Measurements from ENCODE around the gene SMAD3.

SMAD3 gene

GRCh38 chr15:67183443-67184169, 118.2 kb downstream of the SMAD3 start:
- Histone ChIP-seq H3K36me3 (ENCODE audit: insufficient read depth, low read length) (peaks cover 48% of the 10 kb centered on the region), H3K9me3 (ENCODE audit: insufficient read depth, low read depth, low read length) (no peaks in the 10 kb centered on the region), H3K27me3 (ENCODE audit: insufficient read depth, low read length) (no peaks in the 10 kb centered on the region), H3K4me1 (ENCODE audit: insufficient read depth, low read length) (no peaks in the 10 kb centered on the region), H3K4me3 (ENCODE audit: low read length) (no peak overlapping the region), H3K27ac (ENCODE audit: low read depth, low read length) (no peak overlapping the region), H3K9ac (ENCODE audit: low read depth, low read length) (no peak overlapping the region)
- 93% methylated on average over 7 of the region's 7 CpGs for WGBS

GRCh38 chr15:67184208-67184925, 119.0 kb downstream of the SMAD3 start:
- WGBS: 94% methylated on average over 18 of the region's 18 CpGs
- Histone ChIP-seq H3K9ac (ENCODE audit: low read depth, low read length) (no peak overlapping the region), H3K9me3 (ENCODE audit: insufficient read depth, low read depth, low read length) (no peaks in the 10 kb centered on the region), H3K4me1 (ENCODE audit: insufficient read depth, low read length) (no peaks in the 10 kb centered on the region), H3K36me3 (ENCODE audit: insufficient read depth, low read length) (peaks cover 50% of the 10 kb centered on the region), H3K4me3 (ENCODE audit: low read length) (no peak overlapping the region), H3K27ac (ENCODE audit: low read depth, low read length) (no peak overlapping the region), H3K27me3 (ENCODE audit: insufficient read depth, low read length) (no peaks in the 10 kb centered on the region)

- Histone ChIP-seq H3K9me3 (ENCODE audit: insufficient read depth, low read depth, low read length) (no peaks in the 10 kb centered on the region), H3K27me3 (ENCODE audit: insufficient read depth, low read length) (no peaks in the 10 kb centered on the region), H3K36me3 (ENCODE audit: insufficient read depth, low read length) (peaks cover 56% of the 10 kb centered on the region), H3K4me1 (ENCODE audit: insufficient read depth, low read length) (no peaks in the 10 kb centered on the region), H3K27ac (ENCODE audit: low read depth, low read length) (no peak overlapping the region), H3K4me3 (ENCODE audit: low read length) (no peak overlapping the region), H3K9ac (ENCODE audit: low read depth, low read length) (no peak overlapping the region)
- 94% methylated on average over 6 of the region's 6 CpGs for WGBS
These were observed 119.6 kb downstream of the SMAD3 start for GRCh38 chr15:67185051-67185450.

GRCh38 chr15:67185621-67186225, 120.3 kb downstream of the SMAD3 start:
- Histone ChIP-seq H3K36me3 (ENCODE audit: insufficient read depth, low read length) (peaks cover 63% of the 10 kb centered on the region), H3K9ac (ENCODE audit: low read depth, low read length) (no peak overlapping the region), H3K27me3 (ENCODE audit: insufficient read depth, low read length) (no peaks in the 10 kb centered on the region), H3K4me3 (ENCODE audit: low read length) (no peak overlapping the region), H3K27ac (ENCODE audit: low read depth, low read length) (no peak overlapping the region), H3K9me3 (ENCODE audit: insufficient read depth, low read depth, low read length) (no peaks in the 10 kb centered on the region), H3K4me1 (ENCODE audit: insufficient read depth, low read length) (no peaks in the 10 kb centered on the region)
- 93% methylated on average over 9 of the region's 9 CpGs for WGBS

GRCh38 chr15:67186226-67186649, 120.8 kb downstream of the SMAD3 start:
- no peak overlapping the region for H3K9ac ChIP-seq (ENCODE audit: low read depth, low read length)
- peaks cover 63% of the 10 kb centered on the region for H3K36me3 ChIP-seq (ENCODE audit: insufficient read depth, low read length)
- H3K27ac ChIP-seq (ENCODE audit: low read depth, low read length): no peak overlapping the region
- no peak overlapping the region for H3K4me3 ChIP-seq (ENCODE audit: low read length)
- no peaks in the 10 kb centered on the region for H3K27me3 ChIP-seq (ENCODE audit: insufficient read depth, low read length)
- H3K4me1 ChIP-seq (ENCODE audit: insufficient read depth, low read length): no peaks in the 10 kb centered on the region
- 95% methylated on average over 6 of the region's 6 CpGs for WGBS
- no peaks in the 10 kb centered on the region for H3K9me3 ChIP-seq (ENCODE audit: insufficient read depth, low read depth, low read length)

GRCh38 chr15:67186688-67187087, 121.3 kb downstream of the SMAD3 start:
- Histone ChIP-seq H3K36me3 (ENCODE audit: insufficient read depth, low read length) (peaks cover 68% of the 10 kb centered on the region), H3K27me3 (ENCODE audit: insufficient read depth, low read length) (no peaks in the 10 kb centered on the region), H3K9me3 (ENCODE audit: insufficient read depth, low read depth, low read length) (no peaks in the 10 kb centered on the region), H3K9ac (ENCODE audit: low read depth, low read length) (no peak overlapping the region), H3K4me3 (ENCODE audit: low read length) (no peak overlapping the region), H3K27ac (ENCODE audit: low read depth, low read length) (no peak overlapping the region), H3K4me1 (ENCODE audit: insufficient read depth, low read length) (no peaks in the 10 kb centered on the region)
- WGBS: 97% methylated on average over 4 of the region's 4 CpGs

- no peak overlapping the region for H3K27ac ChIP-seq (ENCODE audit: low read depth, low read length)
- H3K9me3 ChIP-seq (ENCODE audit: insufficient read depth, low read depth, low read length): no peaks in the 10 kb centered on the region
- H3K9ac ChIP-seq (ENCODE audit: low read depth, low read length): no peak overlapping the region
- no peaks in the 10 kb centered on the region for H3K4me1 ChIP-seq (ENCODE audit: insufficient read depth, low read length)
- WGBS: 96% methylated on average over 12 of the region's 12 CpGs
- no peak overlapping the region for H3K4me3 ChIP-seq (ENCODE audit: low read length)
- H3K36me3 ChIP-seq (ENCODE audit: insufficient read depth, low read length): peaks cover 71% of the 10 kb centered on the region
- H3K27me3 ChIP-seq (ENCODE audit: insufficient read depth, low read length): no peaks in the 10 kb centered on the region
These were observed 122.0 kb downstream of the SMAD3 start for GRCh38 chr15:67187351-67187854.

- 95% methylated on average over 8 of the region's 8 CpGs for WGBS
- Histone ChIP-seq H3K4me3 (ENCODE audit: low read length) (no peak overlapping the region), H3K9ac (ENCODE audit: low read depth, low read length) (no peak overlapping the region), H3K36me3 (ENCODE audit: insufficient read depth, low read length) (peaks cover 76% of the 10 kb centered on the region), H3K9me3 (ENCODE audit: insufficient read depth, low read depth, low read length) (no peaks in the 10 kb centered on the region), H3K4me1 (ENCODE audit: insufficient read depth, low read length) (no peaks in the 10 kb centered on the region), H3K27me3 (ENCODE audit: insufficient read depth, low read length) (no peaks in the 10 kb centered on the region), H3K27ac (ENCODE audit: low read depth, low read length) (no peak overlapping the region)
These were observed 123.3 kb downstream of the SMAD3 start for GRCh38 chr15:67188551-67189218.

- no peak overlapping the region for H3K4me3 ChIP-seq (ENCODE audit: low read length)
- H3K4me1 ChIP-seq (ENCODE audit: insufficient read depth, low read length): no peaks in the 10 kb centered on the region
- no peaks in the 10 kb centered on the region for H3K9me3 ChIP-seq (ENCODE audit: insufficient read depth, low read depth, low read length)
- H3K27ac ChIP-seq (ENCODE audit: low read depth, low read length): no peak overlapping the region
- H3K27me3 ChIP-seq (ENCODE audit: insufficient read depth, low read length): no peaks in the 10 kb centered on the region
- 96% methylated on average over 26 of the region's 26 CpGs for WGBS
- peaks cover 76% of the 10 kb centered on the region for H3K36me3 ChIP-seq (ENCODE audit: insufficient read depth, low read length)
- no peak overlapping the region for H3K9ac ChIP-seq (ENCODE audit: low read depth, low read length)
These were observed 124.1 kb downstream of the SMAD3 start for GRCh38 chr15:67189326-67190051.

GRCh38 chr15:67190326-67190725, 124.9 kb downstream of the SMAD3 start:
- no peaks in the 10 kb centered on the region for H3K9me3 ChIP-seq (ENCODE audit: insufficient read depth, low read depth, low read length)
- no peaks in the 10 kb centered on the region for H3K4me1 ChIP-seq (ENCODE audit: insufficient read depth, low read length)
- WGBS: 94% methylated on average over 2 of the region's 2 CpGs
- H3K36me3 ChIP-seq (ENCODE audit: insufficient read depth, low read length): peaks cover 72% of the 10 kb centered on the region
- no peaks in the 10 kb centered on the region for H3K27me3 ChIP-seq (ENCODE audit: insufficient read depth, low read length)
- no peak overlapping the region for H3K9ac ChIP-seq (ENCODE audit: low read depth, low read length)
- no peak overlapping the region for H3K4me3 ChIP-seq (ENCODE audit: low read length)
- no peak overlapping the region for H3K27ac ChIP-seq (ENCODE audit: low read depth, low read length)

Data from HUES64 (cell line).